AG20443 (cell line): ENCODE results near the gene KIF1A.

ENCODE experiments used
- DNase-seq: peaks from one replicate; pipeline ENCODE4 v3.0.0; 2012; ENCODE audit warnings: low spot score, mixed read lengths

The KIF1A gene

GRCh38 chr2:240767341-240767740, 52.7 kb downstream of the KIF1A start:
- no peak for DNase-seq

- no peak for DNase-seq
These were observed 53.9 kb downstream of the KIF1A start for GRCh38 chr2:240766072-240766471.

- DNase-seq: no peak
These were observed 55.0 kb downstream of the KIF1A start for GRCh38 chr2:240765007-240765406.

- no peak for DNase-seq
These were observed 55.4 kb downstream of the KIF1A start for GRCh38 chr2:240764605-240765004.

GRCh38 chr2:240762971-240763370, 57.0 kb downstream of the KIF1A start:
- no peak for DNase-seq

GRCh38 chr2:240762249-240762648, 57.8 kb downstream of the KIF1A start:
- DNase-seq: no peak

- DNase-seq: no peak
These were observed 59.3 kb downstream of the KIF1A start for GRCh38 chr2:240760576-240761246.

- no peak for DNase-seq
These were observed 59.9 kb downstream of the KIF1A start for GRCh38 chr2:240760121-240760520.

GRCh38 chr2:240759459-240759858, 60.6 kb downstream of the KIF1A start:
- DNase-seq: no peak

- DNase-seq: no peak
These were observed 62.9 kb downstream of the KIF1A start for GRCh38 chr2:240757086-240757614.

GRCh38 chr2:240752209-240752608, 67.8 kb downstream of the KIF1A start:
- no peak for DNase-seq

- no peak for DNase-seq
These were observed 69.6 kb downstream of the KIF1A start for GRCh38 chr2:240750409-240750808.

GRCh38 chr2:240749516-240749915, 70.5 kb downstream of the KIF1A start:
- DNase-seq: no peak

GRCh38 chr2:240747256-240747655, 72.8 kb downstream of the KIF1A start:
- no peak for DNase-seq

- no peak for DNase-seq
These were observed 73.3 kb downstream of the KIF1A start for GRCh38 chr2:240746671-240747070.

GRCh38 chr2:240745962-240746361, 74.1 kb downstream of the KIF1A start:
- DNase-seq: no peak

- no peak for DNase-seq
These were observed 74.6 kb downstream of the KIF1A start for GRCh38 chr2:240745456-240745855.

GRCh38 chr2:240742602-240743095, 77.4 kb downstream of the KIF1A start:
- DNase-seq: no peak

- DNase-seq: no peak
These were observed 78.9 kb downstream of the KIF1A start for GRCh38 chr2:240741091-240741490.

- DNase-seq: no peak
These were observed 80.2 kb downstream of the KIF1A start for GRCh38 chr2:240739797-240740196.

GRCh38 chr2:240737958-240738357, 82.1 kb downstream of the KIF1A start:
- DNase-seq: no peak

- DNase-seq: no peak
These were observed 82.5 kb downstream of the KIF1A start for GRCh38 chr2:240737512-240737911.

- DNase-seq: no peak
These were observed 83.5 kb downstream of the KIF1A start for GRCh38 chr2:240736281-240737250.
